GM12891 (cell line): ENCODE measurements around the gene LHX3.

ENCODE experiments used
- PAX5 ChIP-seq: IDR thresholded peaks from 2 replicates; pipeline ENCODE4 v1.6.1; 2011; ENCODE audit warnings: low read length, moderate library complexity, mild to moderate bottlenecking; ENCODE audit not compliant: insufficient read depth, severe bottlenecking
- POLR2A ChIP-seq: IDR thresholded peaks from 2 replicates; pipeline ENCODE4 v1.6.1; 2011; ENCODE audit warnings: low read depth, low read length, control low read depth
- POLR2AphosphoS5 ChIP-seq: IDR thresholded peaks from 2 replicates; pipeline ENCODE4 v1.6.1; 2011; ENCODE audit warnings: low read depth, low read length, control low read depth
- POU2F2 ChIP-seq: IDR thresholded peaks from 2 replicates; pipeline ENCODE4 v1.6.1; 2011; ENCODE audit warnings: low read depth, mild to moderate bottlenecking, control low read depth, low read length, moderate library complexity
- SPI1 ChIP-seq: IDR thresholded peaks from 2 replicates; pipeline ENCODE4 v1.6.1; 2011; ENCODE audit warnings: low read depth, low read length, control low read depth
- TAF1 ChIP-seq: IDR thresholded peaks from 2 replicates; pipeline ENCODE4 v1.6.1; 2011; ENCODE audit warnings: low read depth, low read length, control low read depth

GRCh38 chr9:136193891-136194279, 11.0 kb downstream of the LHX3 start:
- TF ChIP-seq SPI1 (no peak), TAF1 (no peak), POU2F2 (no peak), POLR2AphosphoS5 (no peak), POLR2A (no peak), PAX5 (no peak)
